DND-41 (cell line): ENCODE measurements around the gene PIGQ.

ENCODE experiments used
- EZH2 ChIP-seq: IDR thresholded peaks from 3 replicates; pipeline ENCODE4 v1.6.1; 2012; ENCODE audit warnings: borderline replicate concordance, low read depth, mild to moderate bottlenecking, moderate library complexity, low read length, inconsistent platforms; ENCODE audit not compliant: severe bottlenecking
- TF ChIP-seq, protein P1 (sequence below): IDR thresholded peaks from 2 replicates; pipeline ENCODE4 v1.5.1; 2012; ENCODE audit warnings: borderline replicate concordance, low read length, moderate library complexity, mild to moderate bottlenecking; ENCODE audit not compliant: poor library complexity, severe bottlenecking; ENCODE audit errors: extremely low read depth

DNA sequence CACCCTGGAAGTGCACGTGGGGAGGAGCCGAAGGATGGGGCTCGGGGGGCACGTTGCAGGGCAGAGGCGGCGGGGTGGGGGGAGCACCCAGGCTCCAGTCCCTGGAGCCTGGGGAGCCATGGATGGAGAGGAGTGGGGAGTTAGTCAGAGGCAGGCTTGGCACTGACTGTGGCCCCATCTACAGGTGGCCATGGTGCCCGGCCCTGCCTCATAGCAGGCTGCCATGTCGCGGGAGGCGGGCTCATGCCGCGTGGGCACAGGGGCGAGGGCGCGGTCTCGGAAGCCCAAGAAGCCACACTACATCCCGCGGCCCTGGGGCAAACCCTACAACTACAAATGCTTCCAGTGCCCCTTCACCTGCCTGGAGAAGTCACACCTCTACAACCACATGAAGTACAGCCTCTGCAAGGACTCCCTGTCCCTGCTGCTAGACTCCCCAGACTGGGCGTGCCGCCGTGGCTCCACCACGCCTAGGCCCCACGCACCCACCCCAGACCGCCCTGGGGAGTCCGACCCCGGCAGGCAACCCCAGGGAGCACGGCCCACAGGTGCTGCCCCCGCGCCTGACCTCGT is 6.6 kb upstream of the PIGQ start:
- TF ChIP-seq, protein P1, sequence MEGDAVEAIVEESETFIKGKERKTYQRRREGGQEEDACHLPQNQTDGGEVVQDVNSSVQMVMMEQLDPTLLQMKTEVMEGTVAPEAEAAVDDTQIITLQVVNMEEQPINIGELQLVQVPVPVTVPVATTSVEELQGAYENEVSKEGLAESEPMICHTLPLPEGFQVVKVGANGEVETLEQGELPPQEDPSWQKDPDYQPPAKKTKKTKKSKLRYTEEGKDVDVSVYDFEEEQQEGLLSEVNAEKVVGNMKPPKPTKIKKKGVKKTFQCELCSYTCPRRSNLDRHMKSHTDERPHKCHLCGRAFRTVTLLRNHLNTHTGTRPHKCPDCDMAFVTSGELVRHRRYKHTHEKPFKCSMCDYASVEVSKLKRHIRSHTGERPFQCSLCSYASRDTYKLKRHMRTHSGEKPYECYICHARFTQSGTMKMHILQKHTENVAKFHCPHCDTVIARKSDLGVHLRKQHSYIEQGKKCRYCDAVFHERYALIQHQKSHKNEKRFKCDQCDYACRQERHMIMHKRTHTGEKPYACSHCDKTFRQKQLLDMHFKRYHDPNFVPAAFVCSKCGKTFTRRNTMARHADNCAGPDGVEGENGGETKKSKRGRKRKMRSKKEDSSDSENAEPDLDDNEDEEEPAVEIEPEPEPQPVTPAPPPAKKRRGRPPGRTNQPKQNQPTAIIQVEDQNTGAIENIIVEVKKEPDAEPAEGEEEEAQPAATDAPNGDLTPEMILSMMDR: no peak
- no peak for TF ChIP-seq EZH2
